Adrenal gland (tissue), 12 donors: Measurements from ENCODE around the gene MTMR1. TPM values are rescaled to one million over a fixed set of nuclear protein-coding genes. Genes with fewer than 3 reads are reported as not detected.

Source experiments
- DNase-seq, 7 donors: peaks; one replicate each; pipeline ENCODE4 v3.0.0-alpha.2; 2019 to 2020
- H3K27ac ChIP-seq, 5 donors: fragments of 200-600 bp; sonication (generic) in 4 of 5; 1 replicate in 3 of 5; 2 replicates in 2 of 5; pipeline versions ENCODE4 v1.5.1 to v1.8.0; 2016 to 2020; ENCODE audit warnings: mild to moderate bottlenecking in 1 of 5
- H3K27me3 ChIP-seq: fragments of 200-600 bp; 2 replicates; pipeline ENCODE4 v1.8.0; 2021
- H3K36me3 ChIP-seq, 2 donors: fragments of 200-600 bp; replicated peaks in 1 of 2; 1 replicate in 1 of 2; 2 replicates in 1 of 2; pipeline versions ENCODE4 v1.5.1 to v1.8.0; 2018 to 2022
- H3K4me1 ChIP-seq, 2 donors: fragments of 200-600 bp; replicated peaks in 1 of 2; 1 replicate in 1 of 2; 2 replicates in 1 of 2; pipeline versions ENCODE4 v1.5.1 to v1.8.0; 2018 to 2021
- H3K4me3 ChIP-seq, 4 donors: fragments of 200-600 bp; sonication (generic) in 3 of 4; one replicate each; pipeline ENCODE4 v1.5.1; 2016 to 2018
- H3K9me3 ChIP-seq, 3 donors: fragments of 200-600 bp; sonication (generic) in 1 of 3; replicated peaks in 1 of 3; 1 replicate in 2 of 3; 2 replicates in 1 of 3; pipeline versions ENCODE4 v1.5.1 to v1.8.0; 2016 to 2021
- CTCF ChIP-seq, 6 experiments: fragments of 450-650 bp in 4 of 6; fragments of 200-600 bp in 2 of 6; sonication (generic) in 1 of 6; IDR thresholded peaks; 1 replicate in 5 of 6; 2 replicates in 1 of 6; pipeline versions ENCODE4 v1.5.1 to v1.8.0; 2016 to 2021; ENCODE audit warnings: antibody characterized with exemption in 6 of 6, mild to moderate bottlenecking in 2 of 6, moderate library complexity in 1 of 6
- POLR2A ChIP-seq, 2 donors: fragments of 450-650 bp; IDR thresholded peaks; one replicate each; pipeline ENCODE4 v1.6.1; 2017; ENCODE audit warnings: antibody characterized with exemption in 2 of 2, mild to moderate bottlenecking in 2 of 2, moderate library complexity in 1 of 2
- WGBS, 4 donors: extraction: QIAGEN DNeasy Blood & Tissue Kit in 2 of 4; methylation state at CpG; one replicate each; pipeline versions ENCODE4 v1.1.5 to v1.1.7; 2013 to 2017; 5-methylcytosine and 5-hydroxymethylcytosine counted together
- intact Hi-C, 2 donors: fragments of 100-400 bp; cut with DNase I; formaldehyde crosslinking; loops; one replicate each; pipeline versions ENCODE4 v1.14.1 to v1.15.0; 2022 to 2023
- polyA plus RNA-seq, 3 donors: library from polyadenylated mRNA; stranded (reverse); fragments of 200-250 nt in 2 of 3; fragments of 350-450 nt in 1 of 3; fragmentation: Illumina TruSeq in 1 of 3; extraction: RNeasy Lipid Tissue Mini Kit (QIAGEN cat#74804) in 1 of 3; gene quantifications; one replicate each; pipeline ENCODE4 v1.2.3, GENCODE V29; 2013 to 2014
- total RNA-seq, 9 donors: library from RNA; depleted of rRNA in 4 of 9; stranded (reverse); fragments of >200 nt in 4 of 9; fragments of 120-200 nt in 1 of 9; fragmentation: NEBNext Ultra II Directional in 1 of 9; extraction: Animal tissue kit (Norgen Biotek cat#: 25700) in 1 of 9; gene quantifications; one replicate each; pipeline versions ENCODE4 v1.1.0 to v1.2.4, GENCODE V29; 2013 to 2023
- donor health status: healthy with polysubstance abuse.
- donor health status: Bipolar disorder and iron deficiency.
- donor health status: DM: yes; HTN: yes; CAD: no.
- donor health status: DM: no; HTN: no; CAD: no.
- donor health status: DM: no; HTN: no; CAD: no.
- donor health status: DM: yes; HTN: yes; CAD: no.

Gene MTMR1
- total and polyA plus RNA-seq, 12 donors = 9.2 to 19.8 (median 13.9) TPM

GRCh38 chrX:150692296-150692695 lies 900 bp upstream of the MTMR1 start:
- peak overlapping the region in 1 of 4 donors; percentile 67 for H3K4me3 ChIP-seq
- H3K4me1 ChIP-seq = no peaks in the 10 kb centered on the region
- H3K27ac ChIP-seq = no peak overlapping the region
- H3K36me3 ChIP-seq = no peaks in the 10 kb centered on the region
- TF ChIP-seq CTCF (IDR thresholded peaks at IDR 0.05) (no peak), POLR2A (IDR thresholded peaks at IDR 0.05) (no peak)
- 54 to 62% (median 59%) methylated on average over 5 of the region's 5 CpGs for WGBS, 4 donors
- no peak for DNase-seq
- intact Hi-C loops = no loop called here
- H3K9me3 ChIP-seq = peaks cover 0 to 5% (median 0%) of the 10 kb centered on the region in 3 donors
- no peaks in the 10 kb centered on the region for H3K27me3 ChIP-seq

GRCh38 chrX:150693725-150694574 lies 754 bp downstream of the MTMR1 start:
- peak overlapping the region in 4 of 5 donors; percentile 63 to 94 (median 76) for H3K27ac ChIP-seq
- no peaks in the 10 kb centered on the region for H3K4me1 ChIP-seq
- peaks cover 0 to 5% (median 0%) of the 10 kb centered on the region in 3 donors for H3K9me3 ChIP-seq
- H3K36me3 ChIP-seq = no peaks in the 10 kb centered on the region
- intact Hi-C loops = no loop called here
- H3K27me3 ChIP-seq = no peaks in the 10 kb centered on the region
- TF ChIP-seq POLR2A (IDR thresholded peaks at IDR 0.05) (peak in 1 of 2 donors; percentile 36), CTCF (IDR thresholded peaks at IDR 0.05) (no peak)
- H3K4me3 ChIP-seq = peak overlapping the region in 2 of 4 donors; percentile 22 to 67
- DNase-seq = peak; percentile 34 to 70 (median 48)
- 0 to 50% (median 23%) methylated on average over 8 to 31 of the region's 42 CpGs for WGBS, 4 donors

GRCh38 chrX:150694738-150695410 lies 1.7 kb downstream of the MTMR1 start:
- Histone ChIP-seq H3K27me3 (no peaks in the 10 kb centered on the region), H3K9me3 (peaks cover 0 to 5% (median 0%) of the 10 kb centered on the region in 3 donors), H3K4me1 (no peaks in the 10 kb centered on the region), H3K36me3 (no peaks in the 10 kb centered on the region), H3K27ac (peak overlapping the region in 2 of 5 donors; percentile 80 to 94), H3K4me3 (peak overlapping the region in 1 of 4 donors; percentile 67)
- TF ChIP-seq CTCF (IDR thresholded peaks at IDR 0.05) (no peak), POLR2A (IDR thresholded peaks at IDR 0.05) (no peak)
- WGBS, 4 donors = 61 to 91% (median 76%) methylated on average over 7 to 8 of the region's 8 CpGs
- no peak for DNase-seq
- intact Hi-C loops = no loop called here

- no peaks in the 10 kb centered on the region for H3K9me3 ChIP-seq
- WGBS, 4 donors = 65 to 83% (median 70%) methylated on average over 1 of the region's 1 CpG
- TF ChIP-seq CTCF (IDR thresholded peaks at IDR 0.05) (no peak), POLR2A (IDR thresholded peaks at IDR 0.05) (no peak)
- no peak overlapping the region for H3K27ac ChIP-seq
- H3K4me3 ChIP-seq = no peak overlapping the region
- H3K27me3 ChIP-seq = no peaks in the 10 kb centered on the region
- DNase-seq = no peak
- no peaks in the 10 kb centered on the region for H3K4me1 ChIP-seq
- H3K36me3 ChIP-seq = no peaks in the 10 kb centered on the region
- intact Hi-C loops = no loop called here
Measured at GRCh38 chrX:150696331-150696730, 3.1 kb downstream of the MTMR1 start.
